SKM-1 (cell line): ENCODE measurements around the gene TCAP.
A peak's percentile ranks its signal among the peaks of the same experiment; 100 is the strongest.

Source experiments
- DNase-seq: peaks from one replicate; lab custom pipeline; 2025; ENCODE audit not compliant: unreplicated experiment; lab: John Stamatoyannopoulos, UW

The TCAP gene, protein sequence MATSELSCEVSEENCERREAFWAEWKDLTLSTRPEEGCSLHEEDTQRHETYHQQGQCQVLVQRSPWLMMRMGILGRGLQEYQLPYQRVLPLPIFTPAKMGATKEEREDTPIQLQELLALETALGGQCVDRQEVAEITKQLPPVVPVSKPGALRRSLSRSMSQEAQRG

GRCh38 chr17:39664581-39665561, at the start of gene TCAP:
TSS of gene TCAP (plus strand) at chr17:39665349. CDS start at chr17:39665360, 11 bp downstream.
- no peak for DNase-seq

- no peak for DNase-seq
These were observed 49.7 kb upstream of the TCAP start for GRCh38 chr17:39615434-39615833.

GRCh38 chr17:39617100-39617445, 48.1 kb upstream of the TCAP start:
- DNase-seq, result no peak

GRCh38 chr17:39617446-39618245, 47.5 kb upstream of the TCAP start:
- DNase-seq, result no peak

DNA sequence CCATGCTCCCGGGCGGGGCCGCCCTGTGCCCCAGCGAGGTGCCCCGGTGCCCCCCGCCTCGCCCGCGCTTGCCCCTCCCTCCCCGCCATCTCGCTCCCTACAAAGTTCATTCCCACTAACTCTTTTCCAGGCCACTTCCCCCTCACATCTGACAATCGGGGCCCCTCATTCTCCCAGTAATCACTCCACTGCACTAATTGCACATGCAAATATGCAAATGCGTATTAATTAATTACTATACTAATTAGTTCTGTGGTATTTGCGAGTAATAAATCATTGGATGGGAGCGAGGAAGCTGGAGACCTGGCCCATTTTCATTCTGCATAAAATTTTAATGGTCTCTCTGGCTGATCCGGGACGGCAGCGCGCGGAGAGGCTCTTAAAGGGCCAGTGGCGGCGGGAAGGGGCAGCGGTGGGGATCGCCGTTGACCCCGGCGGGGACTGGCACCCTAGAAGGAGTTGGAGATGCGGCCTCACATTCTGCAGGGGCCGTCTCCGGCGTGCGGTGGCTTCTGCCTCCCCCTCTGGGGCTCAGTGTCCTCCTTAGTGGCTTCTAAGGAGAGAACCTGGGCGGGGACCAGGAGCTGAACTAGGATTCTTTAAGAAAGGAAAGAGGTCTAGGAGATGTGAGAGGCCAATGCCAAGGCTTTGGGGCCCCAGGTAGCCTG, 46.8 kb upstream of the TCAP start:
- no peak for DNase-seq

- no peak for DNase-seq
These were observed 46.0 kb upstream of the TCAP start for GRCh38 chr17:39618956-39619785.

DNA sequence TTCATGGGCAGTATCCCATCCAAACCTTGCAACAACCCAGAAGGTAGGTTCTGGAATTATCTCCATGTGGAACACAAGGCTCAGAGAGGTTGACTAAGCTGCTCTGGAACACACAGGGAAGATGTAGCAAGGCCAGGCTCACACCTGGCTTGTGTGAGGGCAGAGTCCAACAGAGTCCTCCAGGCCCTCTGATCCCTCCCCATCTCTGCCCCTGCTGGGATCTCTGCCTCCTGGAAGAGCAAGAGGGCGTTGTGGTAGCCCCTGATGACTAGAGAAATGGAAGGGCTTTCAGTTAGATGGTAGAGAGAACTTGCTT, 45.4 kb upstream of the TCAP start:
- no peak for DNase-seq

DNA sequence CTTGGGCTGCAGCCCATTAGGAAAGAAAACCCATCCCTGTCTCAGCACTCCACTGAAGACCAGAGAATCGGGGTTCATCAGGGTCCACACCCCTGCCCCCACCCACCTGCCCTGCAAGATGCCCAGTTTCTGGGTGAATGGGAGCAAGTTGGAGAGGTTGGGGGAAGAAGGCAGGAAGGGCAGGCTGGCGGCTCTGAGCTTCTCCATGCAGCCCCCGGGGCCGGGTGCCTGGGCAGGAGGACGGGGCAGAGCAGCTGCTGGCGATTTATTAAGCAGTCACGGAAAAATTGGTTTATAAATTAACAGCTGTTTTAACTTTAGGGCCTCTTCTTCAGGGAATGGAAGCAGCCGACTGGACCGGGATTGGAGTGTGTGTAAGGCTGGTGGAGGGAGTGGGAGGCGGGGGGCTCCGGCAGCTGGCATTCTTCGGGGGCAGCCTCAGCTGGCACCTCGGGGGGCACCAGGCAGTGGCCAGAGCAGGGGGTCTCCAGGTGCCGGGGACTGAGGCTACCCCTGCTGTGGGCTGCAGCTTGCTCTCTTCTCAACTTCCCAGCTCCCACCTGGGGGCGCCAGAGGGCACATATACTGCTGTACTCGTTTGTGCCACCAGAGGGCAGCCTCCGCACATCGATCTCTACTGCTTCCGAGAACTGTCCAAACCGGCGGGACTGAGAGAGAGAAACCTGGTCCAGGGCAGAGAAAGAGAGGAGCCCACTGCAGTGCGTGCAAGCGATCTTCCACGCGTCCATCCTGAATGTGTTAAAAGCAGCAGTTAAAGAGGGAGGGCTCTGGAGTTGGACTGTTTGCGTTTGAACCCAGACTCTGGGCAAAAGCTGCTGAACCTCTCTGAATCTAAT, 43.4 kb upstream of the TCAP start:
- peak; percentile 56 for DNase-seq

DNA sequence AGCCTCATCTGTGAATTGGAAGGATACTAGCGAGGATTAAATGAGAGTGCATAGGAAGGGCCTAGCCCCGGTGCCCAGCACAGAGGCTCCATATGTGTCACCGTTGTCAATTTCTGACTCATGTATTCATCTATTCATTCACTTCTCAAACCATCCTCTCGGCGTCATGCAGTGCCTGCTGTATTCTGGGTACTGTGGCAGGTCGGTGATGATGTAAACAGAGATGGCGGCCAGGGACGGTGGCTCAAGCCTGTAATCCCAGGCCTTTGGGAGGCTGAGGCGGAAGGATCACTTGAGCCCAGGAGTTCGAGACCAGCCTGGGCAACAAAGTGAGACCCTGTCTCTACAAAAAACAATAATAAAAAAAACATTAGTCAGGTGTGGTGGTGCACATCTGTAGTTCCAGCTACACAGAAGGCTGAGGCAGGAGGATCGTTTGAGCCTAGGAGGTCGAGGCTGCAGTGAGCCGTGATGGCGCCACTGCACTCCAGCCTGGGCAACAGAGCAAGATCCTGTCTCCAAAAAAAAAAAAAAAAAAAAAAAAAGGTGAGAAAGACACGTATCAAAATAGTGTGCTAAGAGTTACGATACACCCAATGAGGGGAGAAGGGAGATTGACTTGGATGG, 42.7 kb upstream of the TCAP start:
- no peak for DNase-seq

DNA sequence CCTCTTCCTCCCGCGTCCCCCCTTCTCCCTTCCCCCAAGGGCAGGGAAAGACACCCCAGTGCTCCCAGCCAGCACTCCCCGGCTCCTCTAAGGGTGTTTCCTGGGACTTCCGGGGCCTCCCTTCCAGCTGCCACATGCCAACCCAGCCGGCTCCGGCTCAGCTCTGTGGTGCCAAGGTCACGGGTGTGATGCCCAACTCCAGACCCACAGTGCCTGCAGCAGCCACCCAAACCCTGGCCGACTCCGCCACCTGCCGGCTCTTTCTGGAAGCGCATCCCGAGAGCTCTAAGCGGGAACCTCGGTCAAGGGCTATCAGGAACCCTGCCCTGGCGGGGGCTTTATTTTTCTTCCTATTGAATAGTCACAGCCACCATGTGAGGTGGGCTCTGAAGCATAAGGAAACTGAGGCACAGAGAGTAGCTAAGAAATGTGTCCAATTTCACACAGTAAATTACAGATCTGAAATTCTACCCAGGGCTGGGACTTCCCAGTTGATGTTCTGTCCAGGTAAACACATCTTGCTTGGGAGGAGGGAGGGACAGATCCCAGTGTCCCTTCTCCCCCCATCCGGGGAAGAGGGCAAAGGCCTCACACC, 41.7 kb upstream of the TCAP start:
- peak; percentile 59 for DNase-seq

DNA sequence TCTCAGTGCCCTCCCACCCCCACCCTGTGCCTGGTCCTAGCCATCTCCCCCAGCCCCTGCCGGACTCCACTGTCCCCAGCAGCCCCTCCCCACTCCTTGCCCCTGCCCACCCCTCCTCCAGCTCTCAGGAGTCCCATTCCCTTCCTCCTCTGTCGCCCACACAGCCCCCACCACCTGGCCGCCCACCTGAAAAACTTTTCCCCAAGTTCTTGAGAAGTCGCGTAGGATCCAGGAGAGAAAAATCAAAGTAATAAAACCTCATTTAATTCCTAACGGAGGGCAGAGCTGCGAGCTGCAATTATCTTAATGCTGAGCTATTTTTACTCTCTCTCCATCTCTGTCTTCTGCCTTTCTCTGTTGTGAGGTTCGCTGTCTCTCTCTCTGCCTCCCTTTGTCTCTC, 40.8 kb upstream of the TCAP start:
- no peak for DNase-seq

DNA sequence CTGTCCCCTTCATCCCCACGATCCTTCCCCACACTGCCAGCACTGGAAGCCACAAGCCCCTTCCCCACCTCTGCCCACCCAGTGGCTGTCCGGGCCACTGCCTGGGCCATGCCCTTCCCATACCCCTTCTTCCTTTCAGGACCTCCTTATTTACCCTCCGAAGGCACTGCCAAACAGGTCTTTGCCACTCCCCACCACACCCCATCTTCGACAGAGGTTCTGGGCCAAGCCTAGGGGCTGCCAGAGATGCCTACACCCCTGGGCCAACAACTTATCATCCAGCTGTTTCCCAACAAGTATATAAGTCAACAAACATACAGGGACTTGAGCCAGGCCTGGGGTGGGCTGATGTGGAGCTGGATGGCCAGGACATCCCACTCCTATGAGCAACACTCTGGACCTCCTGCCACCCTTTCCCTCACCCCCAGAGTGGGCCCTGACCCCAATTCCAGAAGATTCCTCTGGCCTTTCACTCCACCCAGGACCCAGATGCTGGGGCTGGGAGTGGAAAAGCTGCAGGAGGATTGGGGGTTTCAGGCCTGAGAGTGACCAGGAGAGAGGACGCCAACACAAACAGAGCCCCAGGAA, 39.9 kb upstream of the TCAP start:
- DNase-seq, result no peak

DNA sequence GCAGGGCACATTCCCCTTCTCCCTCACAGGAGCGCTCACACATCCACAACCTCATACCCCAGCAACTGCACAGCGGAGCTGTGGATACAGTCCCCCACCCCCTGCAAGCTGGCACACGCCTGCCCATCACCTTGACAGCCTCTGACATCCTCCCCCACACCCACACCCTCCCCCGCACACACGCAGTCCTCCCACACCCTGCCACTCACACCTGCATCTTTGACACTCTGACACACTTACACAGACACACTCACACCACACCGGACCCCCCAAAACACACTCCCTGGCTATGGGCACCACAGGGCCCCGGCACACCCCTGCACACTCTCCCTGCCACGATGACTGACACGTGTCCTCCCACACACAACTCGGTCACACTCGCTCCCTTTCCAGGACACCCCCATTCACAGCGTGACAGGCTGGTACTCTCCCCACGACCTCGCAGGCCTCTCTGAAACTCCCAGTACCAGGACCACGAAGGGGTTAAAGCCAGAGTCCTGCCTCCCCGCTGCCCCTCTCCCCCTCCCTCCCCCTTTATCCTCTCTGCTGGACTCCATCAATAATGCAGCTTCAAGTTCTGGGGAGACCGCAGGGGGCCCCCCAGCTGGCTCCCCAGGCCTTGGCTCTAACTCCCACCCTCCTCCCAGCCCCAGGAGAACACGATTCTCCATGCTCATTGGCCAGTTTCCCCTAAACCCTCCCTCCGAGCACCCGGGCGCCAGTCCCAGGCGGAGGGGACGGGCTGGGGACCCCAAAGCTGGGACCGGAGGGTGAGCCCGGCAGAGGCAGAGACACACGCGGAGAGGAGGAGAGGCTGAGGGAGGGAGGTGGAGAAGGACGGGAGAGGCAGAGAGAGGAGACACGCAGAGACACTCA, 38.7 kb upstream of the TCAP start, which contains the start of gene PPP1R1B:
TSS of gene PPP1R1B (plus strand) at position 782 of the 876 bp plus-strand sequence. CDS start 441 bp downstream, outside the sequence.
- no peak for DNase-seq

GRCh38 chr17:39627047-39627711, 38.0 kb upstream of the TCAP start:
- DNase-seq, result no peak

GRCh38 chr17:39627712-39628516, 37.2 kb upstream of the TCAP start:
- no peak for DNase-seq
